Osteoblast (primary cell): ENCODE data around the gene INSM1. TPM values are rescaled to one million over a fixed set of nuclear protein-coding genes. Genes with fewer than 3 reads are reported as not detected.
A peak's percentile ranks its signal among the peaks of the same experiment; 100 is the strongest.

Experiments used
- DNase-seq: peaks from one replicate; pipeline ENCODE4 v3.0.0; 2011; ENCODE audit warnings: low spot score, mixed read lengths; ENCODE audit not compliant: insufficient read length; ENCODE audit errors: missing footprints
- H2AFZ ChIP-seq: 2 replicates; pipeline ENCODE4 v1.6.0; 2011; ENCODE audit warnings: mild to moderate bottlenecking, low read length
- H3K27ac ChIP-seq: 2 replicates; pipeline ENCODE4 v1.5.1; 2011; ENCODE audit warnings: mild to moderate bottlenecking, low read depth, low read length, moderate library complexity
- H3K27me3 ChIP-seq: 2 replicates; pipeline ENCODE4 v1.6.0; 2012; ENCODE audit warnings: mild to moderate bottlenecking, control low read depth, inconsistent platforms, low read length, moderate library complexity; ENCODE audit not compliant: insufficient read depth
- H3K36me3 ChIP-seq: 2 replicates; pipeline ENCODE4 v1.5.1; 2011; ENCODE audit warnings: mild to moderate bottlenecking, low read length, control low read depth, moderate library complexity; ENCODE audit not compliant: insufficient read depth
- H3K4me1 ChIP-seq: 2 replicates; pipeline ENCODE4 v1.5.1; 2011; ENCODE audit warnings: mild to moderate bottlenecking, low read length, control low read depth, moderate library complexity; ENCODE audit not compliant: insufficient read depth
- H3K4me2 ChIP-seq: 2 replicates; pipeline ENCODE4 v1.6.0; 2011; ENCODE audit warnings: mild to moderate bottlenecking, low read length; ENCODE audit not compliant: insufficient read depth
- H3K4me3 ChIP-seq: fragments of 200-600 bp; sonication (generic); 3 replicates; pipeline ENCODE4 v1.5.1; 2012; ENCODE audit warnings: mild to moderate bottlenecking, low read length, inconsistent platforms; ENCODE audit not compliant: insufficient read depth
- H3K79me2 ChIP-seq: 2 replicates; pipeline ENCODE4 v1.6.0; 2012; ENCODE audit warnings: mild to moderate bottlenecking, low read length, control low read depth, inconsistent platforms; ENCODE audit not compliant: insufficient read depth
- H3K9me3 ChIP-seq: 2 replicates; pipeline ENCODE4 v1.5.1; 2011; ENCODE audit warnings: low read depth, low read length, control low read depth
- H4K20me1 ChIP-seq: 2 replicates; pipeline ENCODE4 v1.6.0; 2012; ENCODE audit warnings: mild to moderate bottlenecking, low read length, control low read depth; ENCODE audit not compliant: insufficient read depth
- CTCF ChIP-seq: IDR thresholded peaks from 2 replicates; pipeline ENCODE4 v1.5.1; 2011; ENCODE audit warnings: mild to moderate bottlenecking, low read depth, low read length, moderate library complexity; ENCODE audit errors: extremely low read depth
- total RNA-seq: library from RNA; depleted of rRNA; stranded (reverse); fragments of >200 nt; gene quantifications from 2 replicates; pipeline ENCODE4 v1.2.3, GENCODE V29; 2012

The INSM1 gene
- not detected in 2 replicates for total RNA-seq

- Histone ChIP-seq H2AFZ (no peak within 1 kb of the TSS), H3K4me3 (no peak within 1 kb of the TSS), H3K27me3 (peaks cover 86% of the 10 kb centered on the region), H3K79me2 (no peaks in the 10 kb centered on the region), H3K36me3 (no peaks in the 10 kb centered on the region), H4K20me1 (no peaks in the 10 kb centered on the region), H3K27ac (no peak within 1 kb of the TSS), H3K9me3 (no peaks in the 10 kb centered on the region), H3K4me1 (no peaks in the 10 kb centered on the region), H3K4me2 (no peak within 1 kb of the TSS)
- no peak for TF ChIP-seq CTCF
- peak; percentile 77 for DNase-seq
Measured at GRCh38 chr20:20367575-20368417, at the start of gene INSM1. INSM1 (plus strand) TSS chr20:20368104; CDS start chr20:20368268, 164 bp downstream.

GRCh38 chr20:20318365-20319161 is 49.3 kb upstream of the INSM1 start:
- no peak for TF ChIP-seq CTCF
- Histone ChIP-seq H4K20me1 (no peaks in the 10 kb centered on the region), H2AFZ (no peak overlapping the region), H3K79me2 (no peaks in the 10 kb centered on the region), H3K9me3 (no peaks in the 10 kb centered on the region), H3K4me3 (no peak overlapping the region), H3K27ac (no peak overlapping the region), H3K4me2 (no peak overlapping the region), H3K4me1 (no peaks in the 10 kb centered on the region), H3K36me3 (no peaks in the 10 kb centered on the region), H3K27me3 (no peaks in the 10 kb centered on the region)
- DNase-seq = no peak

GRCh38 chr20:20321134-20321533 is 46.8 kb upstream of the INSM1 start:
- H4K20me1 ChIP-seq = no peaks in the 10 kb centered on the region

More at GRCh38 chr20:20321134-20321533, 46.8 kb upstream of the INSM1 start:
- Histone ChIP-seq H3K27ac (no peak overlapping the region), H3K79me2 (no peaks in the 10 kb centered on the region), H3K36me3 (no peaks in the 10 kb centered on the region), H3K9me3 (no peaks in the 10 kb centered on the region), H3K4me2 (no peak overlapping the region), H2AFZ (no peak overlapping the region), H3K4me3 (no peak overlapping the region), H3K27me3 (no peaks in the 10 kb centered on the region), H3K4me1 (no peaks in the 10 kb centered on the region)
- DNase-seq = no peak
- TF ChIP-seq CTCF = no peak
